Activated T-helper 1 cell treated with anti-CD3 and anti-CD28 coated beads, Interleukin-2, amount 50 U/mL, for 16 hours (primary cell): Measurements from ENCODE around the gene GOLGA6L24.
"Not testable (repeated sequence)": the region's sequence is repeated elsewhere in the genome, so short reads cannot be mapped to it uniquely, and the experiment has no call there.

Source experiments
- DNase-seq, 2 donors: peaks; one replicate each; pipeline ENCODE4 v3.0.0-alpha.2; 2020; ENCODE audit warnings: low read depth in 1 of 2, low spot score in 1 of 2

Gene GOLGA6L24, protein sequence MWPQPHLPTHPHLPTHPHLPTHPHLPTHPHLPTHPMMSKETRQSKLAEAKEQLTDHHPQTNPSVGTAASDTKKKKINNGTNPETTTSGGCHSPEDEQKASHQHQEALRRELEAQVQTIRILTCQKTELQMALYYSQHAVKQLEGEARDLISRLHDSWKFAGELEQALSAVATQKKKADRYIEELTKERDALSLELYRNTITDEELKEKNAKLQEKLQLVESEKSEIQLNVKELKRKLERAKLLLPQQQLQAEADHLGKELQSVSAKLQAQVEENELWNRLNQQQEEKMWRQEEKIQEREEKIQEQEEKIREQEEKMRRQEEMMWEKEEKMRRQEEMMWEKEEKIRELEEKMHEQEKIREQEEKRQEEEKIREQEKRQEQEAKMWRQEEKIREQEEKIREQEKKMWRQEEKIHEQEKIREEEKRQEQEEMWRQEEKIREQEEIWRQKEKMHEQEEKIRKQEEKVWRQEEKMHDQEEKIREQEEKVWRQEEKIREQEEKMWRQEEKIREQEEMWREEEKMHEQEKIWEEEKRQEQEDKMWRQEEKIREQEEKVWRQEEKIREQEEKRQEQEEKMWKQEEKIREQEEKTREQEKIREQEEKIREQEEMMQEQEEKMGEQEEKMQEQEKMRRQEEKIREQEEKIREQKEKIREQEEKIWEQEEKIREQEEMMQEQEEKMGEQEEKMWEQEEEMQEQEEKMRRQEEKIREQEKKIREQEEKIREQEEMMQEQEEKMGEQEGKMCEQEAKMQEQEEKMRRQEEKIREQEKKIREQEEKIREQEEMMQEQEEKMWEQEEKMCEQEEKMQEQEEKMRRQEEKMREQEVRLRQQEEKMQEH

DNA sequence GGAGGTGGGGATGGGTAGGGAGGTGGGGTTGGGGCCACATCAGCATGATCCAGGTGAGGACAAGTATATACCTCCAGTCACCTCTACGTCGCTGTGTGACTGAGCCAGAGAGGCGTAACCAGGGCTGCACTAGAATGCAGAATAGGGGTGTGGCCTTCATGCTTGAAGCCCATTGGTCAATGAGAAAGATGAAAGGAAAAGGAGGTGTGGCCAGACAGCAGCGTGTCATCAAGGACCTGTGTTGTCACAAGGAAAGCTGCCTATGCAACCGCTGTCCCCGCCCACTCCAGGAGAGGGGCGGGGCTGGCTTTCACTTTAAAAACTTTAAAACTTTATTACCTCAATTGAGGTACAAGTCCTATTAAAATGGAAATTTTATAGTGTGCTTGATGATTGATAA is at the start of gene GOLGA6L24:
TSS of gene GOLGA6L24 (minus strand) at position 101 of the 400 bp plus-strand sequence. CDS start at position 40, 61 bp downstream.
- DNase-seq, result not testable (repeated sequence)

DNA sequence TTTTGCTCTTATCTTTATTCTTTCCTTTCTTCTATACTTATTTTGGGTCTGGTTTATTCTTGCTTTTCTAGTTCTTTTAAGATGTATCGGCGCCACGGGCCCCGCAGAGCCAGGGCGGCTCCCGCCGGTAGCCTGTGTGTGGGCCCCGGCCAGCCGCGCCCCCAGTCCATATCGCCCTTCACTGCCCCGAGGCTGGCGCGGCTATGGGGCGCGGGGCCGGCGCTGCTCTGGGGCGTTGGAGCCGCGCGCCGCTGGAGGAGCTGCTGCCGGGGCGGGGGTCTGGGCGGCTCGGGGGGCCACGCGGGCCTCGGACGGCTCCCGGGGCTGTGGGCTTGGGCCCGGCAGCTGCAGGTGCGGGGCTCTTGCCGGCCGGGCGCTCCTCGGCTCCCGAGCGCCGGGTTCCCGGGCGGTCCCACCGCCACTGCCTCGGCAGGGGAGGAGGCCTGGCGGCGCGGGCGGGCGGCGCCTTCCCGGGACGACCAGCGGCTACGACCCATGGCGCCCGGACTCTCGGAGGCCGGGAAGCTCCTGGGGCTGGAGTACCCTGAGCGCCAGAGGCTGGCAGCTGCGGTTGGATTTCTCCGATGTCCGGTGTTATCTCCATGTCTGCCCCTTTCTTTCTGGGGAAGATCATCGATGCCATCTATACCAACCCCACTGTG is 45.0 kb upstream of the GOLGA6L24 start:
- DNase-seq, result not testable (repeated sequence)

DNA sequence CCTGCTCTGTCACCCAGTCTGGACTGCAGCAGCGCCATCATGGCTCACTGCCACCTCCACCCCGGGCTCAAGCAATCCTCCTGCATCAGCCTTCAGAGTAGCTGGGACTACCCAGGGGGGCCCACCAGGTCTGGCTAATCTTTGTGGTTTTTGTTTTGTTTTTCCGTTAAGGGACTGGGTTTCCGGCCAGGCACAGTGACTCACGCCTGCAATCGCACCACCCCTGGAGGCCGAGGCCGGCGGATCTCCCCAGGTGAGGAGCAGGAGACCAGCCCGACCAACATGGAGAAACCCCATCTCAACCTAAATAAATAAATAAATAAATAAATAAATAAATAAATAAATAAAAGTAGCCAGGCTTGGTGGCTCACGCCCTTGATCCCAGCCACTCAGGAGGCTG is 38.1 kb upstream of the GOLGA6L24 start:
- DNase-seq, result not testable (repeated sequence)

DNA sequence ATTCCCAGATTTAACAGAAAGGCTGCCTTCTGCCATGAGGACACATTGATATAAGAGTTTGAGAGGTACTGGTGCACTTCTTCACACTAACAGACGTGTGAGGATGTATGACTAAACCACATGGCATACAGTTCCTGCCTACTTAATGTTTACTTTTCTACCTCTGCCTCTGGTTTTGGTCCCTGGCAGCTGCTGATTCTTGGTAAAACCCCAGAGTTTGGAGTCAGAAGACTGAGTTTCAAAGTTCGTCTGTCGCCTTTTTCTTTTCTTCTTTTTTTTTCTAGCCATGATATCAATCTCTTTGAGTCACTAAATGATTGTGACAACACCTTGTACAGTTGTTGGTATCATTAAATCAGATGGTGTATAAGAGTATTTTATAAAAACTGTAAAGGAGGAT is 22.2 kb upstream of the GOLGA6L24 start:
- not testable (repeated sequence) for DNase-seq

DNA sequence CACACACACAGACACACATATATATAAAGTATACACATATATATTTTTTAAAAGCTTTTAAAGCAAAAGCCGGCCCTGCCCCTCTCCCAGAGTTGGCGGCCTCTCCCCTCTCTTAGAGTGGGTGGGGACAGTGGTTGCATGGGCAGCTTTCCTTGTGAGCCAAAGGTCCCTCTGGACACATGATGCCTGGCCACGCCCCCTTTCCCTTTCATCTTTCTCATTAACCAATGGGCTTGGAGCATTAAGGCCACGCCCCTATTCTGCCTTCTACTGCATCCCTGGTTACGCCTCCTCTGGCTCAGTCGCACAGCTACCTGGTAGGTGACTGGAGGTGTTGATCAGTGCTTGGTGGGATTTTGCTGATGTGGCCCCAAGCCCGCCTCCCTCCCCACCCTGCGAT is 20.5 kb upstream of the GOLGA6L24 start, which contains the start of gene GOLGA8F:
TSS of gene GOLGA8F (plus strand) at position 301 of the 400 bp plus-strand sequence. CDS start at position 399, 98 bp downstream.
- DNase-seq, result not testable (repeated sequence)

DNA sequence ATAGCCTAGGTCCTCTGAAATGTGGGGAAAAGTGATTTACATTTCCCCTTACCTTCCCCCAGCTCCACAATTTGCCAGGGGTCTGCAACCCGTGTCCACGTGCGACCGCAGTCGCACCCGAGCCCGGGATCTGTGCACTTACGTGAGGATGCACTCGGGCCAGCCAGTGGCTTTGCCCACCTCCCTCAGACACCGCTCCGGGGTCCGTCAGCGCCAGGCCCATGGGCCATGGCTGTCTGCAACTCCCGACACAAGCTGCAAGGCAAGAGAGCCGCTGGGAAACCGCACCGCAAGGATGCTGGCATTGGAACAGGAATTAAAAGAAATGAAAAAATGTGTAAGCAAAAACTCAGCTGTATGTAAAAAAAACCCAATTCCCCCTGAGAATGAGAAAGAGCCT is 7.6 kb upstream of the GOLGA6L24 start:
- DNase-seq, result not testable (repeated sequence)

DNA sequence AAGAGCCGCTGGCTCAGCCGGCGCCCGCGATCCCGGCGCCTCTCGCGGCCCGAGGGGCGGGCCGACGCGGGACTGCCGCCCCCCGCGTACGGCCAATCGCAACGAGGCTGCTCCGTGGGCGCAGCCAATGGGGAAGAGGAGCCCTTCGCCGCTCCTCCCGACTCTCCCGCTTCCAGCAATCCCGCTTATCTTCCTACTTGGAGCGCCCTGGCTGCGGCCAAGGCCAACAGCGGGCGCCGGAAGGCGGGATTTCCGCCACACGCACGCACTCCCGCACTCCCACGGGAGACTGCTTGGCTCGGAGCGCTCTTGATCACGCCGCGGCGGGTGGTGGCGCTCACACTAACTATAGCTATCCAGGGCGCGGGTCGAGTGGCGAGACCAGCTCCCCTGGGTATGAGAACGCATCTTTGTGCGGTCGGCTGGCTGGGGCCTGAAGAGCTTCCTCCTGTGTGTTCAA is 35.7 kb downstream of the GOLGA6L24 start, which contains the start of gene HERC2:
TSS of gene HERC2 (minus strand) at position 51 of the 460 bp plus-strand sequence. CDS start 746 bp downstream, outside the sequence.
- DNase-seq, result not testable (repeated sequence)

DNA sequence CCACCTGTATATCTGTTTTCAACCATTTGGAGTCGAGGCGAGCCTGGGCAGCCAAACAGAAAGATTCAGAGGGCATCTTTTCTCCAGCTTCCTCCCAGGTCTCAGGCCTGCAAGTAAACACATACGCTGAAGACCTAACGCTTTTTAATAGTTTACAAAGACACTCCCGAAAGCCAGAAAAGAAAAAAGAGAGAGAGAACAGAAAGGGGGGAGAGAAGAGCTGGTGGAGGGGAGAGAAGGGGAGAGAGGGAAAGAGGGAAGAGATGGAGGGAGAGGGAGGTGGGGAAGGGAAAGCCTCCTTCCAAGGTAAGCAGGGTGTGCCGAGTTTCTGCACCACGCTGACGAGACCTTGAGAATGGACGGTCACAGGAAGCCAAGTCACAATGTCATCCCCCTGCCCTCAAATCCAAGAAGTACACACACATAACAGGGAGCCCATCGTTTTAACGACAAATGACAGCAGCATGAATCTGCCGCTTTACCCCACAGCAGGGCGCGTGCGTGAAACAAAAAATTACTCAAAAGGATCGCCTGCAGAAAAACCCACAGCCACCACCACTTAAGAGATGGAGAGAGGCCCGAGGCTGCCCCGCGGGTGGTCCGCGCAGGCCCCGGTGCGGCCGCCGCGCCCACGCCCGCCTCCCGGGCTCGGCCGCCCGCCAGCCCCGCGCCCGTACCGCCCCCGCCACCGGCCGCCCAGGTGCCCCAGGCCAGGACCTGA is 36.4 kb downstream of the GOLGA6L24 start:
- not testable (repeated sequence) for DNase-seq

DNA sequence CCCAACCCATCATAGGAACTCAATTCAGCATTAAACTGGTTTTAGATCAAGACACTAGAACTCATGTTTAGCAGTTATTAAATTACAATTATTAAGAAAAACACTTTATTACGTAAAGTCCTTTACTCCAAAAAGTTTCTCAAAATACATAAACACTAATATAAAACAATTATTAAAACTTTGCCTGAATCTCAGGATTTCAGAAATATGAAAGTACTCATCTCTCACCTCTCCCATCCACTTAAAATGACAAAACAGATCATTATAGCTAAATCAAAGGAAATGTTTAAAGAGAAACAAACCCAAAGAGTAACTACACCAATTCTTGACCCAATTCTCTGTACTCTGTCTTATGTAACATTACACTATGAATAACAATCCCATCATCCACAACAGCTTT is 38.2 kb downstream of the GOLGA6L24 start:
- DNase-seq, result not testable (repeated sequence)

DNA sequence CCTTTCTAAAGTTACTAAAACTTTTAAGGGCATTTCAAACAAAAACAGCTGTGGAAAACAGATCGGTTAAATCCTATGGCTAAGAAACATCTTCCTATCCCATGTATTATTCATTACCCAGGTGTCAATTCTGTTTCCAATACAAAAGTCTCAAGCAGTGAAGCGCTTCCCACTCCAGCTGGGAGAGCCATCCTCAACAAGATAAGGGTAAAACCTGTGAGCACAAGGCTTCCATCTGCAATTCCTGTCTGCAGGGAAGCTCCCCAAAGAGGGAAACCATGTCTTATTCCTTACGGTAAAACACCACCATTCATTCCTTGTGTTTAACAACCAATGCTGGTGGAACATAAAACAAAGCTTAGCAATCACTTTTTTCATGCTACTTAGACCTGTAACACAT is 39.1 kb downstream of the GOLGA6L24 start:
- not testable (repeated sequence) for DNase-seq

DNA sequence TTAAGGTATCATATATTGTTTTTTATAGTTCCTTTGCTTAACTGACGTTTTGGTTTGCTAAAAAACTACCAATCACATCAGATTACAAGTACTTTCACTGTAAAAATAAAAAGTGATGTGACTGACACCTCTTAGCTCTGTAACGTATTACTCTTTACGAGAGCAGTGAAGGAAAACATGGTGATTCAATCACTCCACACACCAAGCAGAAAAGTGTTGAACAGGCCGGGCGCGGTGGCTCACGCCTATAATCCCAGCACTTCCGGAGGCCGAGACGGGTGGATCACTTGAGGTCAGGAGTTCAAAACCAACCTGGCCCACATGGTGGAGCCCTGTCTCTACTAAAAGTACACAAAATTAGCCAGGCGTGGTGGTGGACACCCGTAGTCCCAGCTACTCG is 39.8 kb downstream of the GOLGA6L24 start:
- DNase-seq, result not testable (repeated sequence)

DNA sequence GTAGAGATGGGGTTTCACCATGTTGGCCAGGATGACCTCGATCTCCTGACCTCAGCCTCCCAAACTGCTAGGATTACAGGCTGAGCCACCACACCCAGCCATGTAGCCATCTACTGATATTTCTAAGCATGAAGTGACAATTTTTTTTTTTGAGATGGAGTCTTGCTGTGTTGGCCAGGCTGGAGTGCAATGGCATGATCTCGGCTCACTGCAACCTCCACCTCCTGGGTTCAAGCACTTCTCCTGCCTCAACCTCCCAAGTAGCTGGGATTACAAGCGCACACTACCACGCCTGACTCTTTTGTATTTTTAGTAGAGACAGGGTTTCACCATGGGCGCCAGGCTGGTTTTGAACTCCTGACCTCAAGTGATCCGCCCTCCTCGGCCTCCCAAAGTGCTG is 40.9 kb downstream of the GOLGA6L24 start:
- not testable (repeated sequence) for DNase-seq

DNA sequence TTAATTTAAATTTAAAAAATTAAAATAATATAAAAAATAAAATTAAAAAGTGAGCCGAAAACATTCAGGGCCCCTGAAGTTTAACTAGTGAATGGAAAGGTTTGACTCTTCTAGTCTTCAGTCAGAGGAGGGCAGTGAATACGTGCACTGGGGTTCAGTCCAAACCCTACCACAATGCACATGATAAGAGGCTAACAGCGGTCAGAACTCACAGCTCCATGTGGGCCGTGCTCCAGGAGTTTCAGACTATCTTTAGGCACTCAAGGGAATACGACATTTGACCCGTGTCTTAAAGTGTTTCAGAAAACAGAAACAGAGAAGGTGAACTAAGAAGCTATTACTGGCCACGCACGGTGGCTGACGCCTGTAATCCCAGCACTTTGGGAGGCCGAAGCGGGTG is 47.4 kb downstream of the GOLGA6L24 start:
- DNase-seq, result not testable (repeated sequence)

DNA sequence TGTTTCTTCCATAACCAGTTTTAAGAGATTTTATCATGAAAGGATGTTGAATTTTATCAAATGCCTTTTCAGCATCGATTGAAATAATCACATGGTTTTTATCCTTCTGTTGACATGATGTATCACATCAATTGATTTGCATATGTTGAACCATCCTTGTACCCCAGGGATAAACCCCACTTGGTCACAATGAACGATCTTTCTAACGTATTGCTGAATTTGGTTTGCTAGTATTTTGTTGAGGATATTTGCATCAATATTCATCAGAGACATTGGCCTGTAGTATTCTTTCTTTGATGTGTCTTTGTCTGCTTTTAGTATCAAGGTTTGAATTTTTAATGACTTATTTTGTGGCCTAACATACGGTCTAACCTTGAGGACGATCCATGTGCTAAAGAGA is 49.2 kb downstream of the GOLGA6L24 start:
- not testable (repeated sequence) for DNase-seq
